Thyroid gland (tissue), 4 donors: ENCODE measurements around the gene PLCB1. TPM values are rescaled to one million over a fixed set of nuclear protein-coding genes. Genes with fewer than 3 reads are reported as not detected.
"Not testable (repeated sequence)": the region's sequence is repeated elsewhere in the genome, so short reads cannot be mapped to it uniquely, and the experiment has no call there.

ENCODE experiments used
- DNase-seq, 2 donors: peaks; one replicate each; pipeline ENCODE4 v3.0.0-alpha.2; 2019
- H3K27ac ChIP-seq, 3 donors: fragments of 200-600 bp; sonication (generic); 1 replicate in 2 of 3; 2 replicates in 1 of 3; pipeline ENCODE4 v1.5.1; 2016 to 2019; ENCODE audit warnings: mild to moderate bottlenecking in 1 of 3, moderate library complexity in 1 of 3
- H3K27me3 ChIP-seq: fragments of 200-600 bp; sonication (generic); one replicate; pipeline ENCODE4 v1.5.1; 2019
- H3K36me3 ChIP-seq, 2 donors: fragments of 200-600 bp; sonication (generic); one replicate each; pipeline ENCODE4 v1.5.1; 2016 to 2019
- H3K4me1 ChIP-seq, 2 donors: fragments of 200-600 bp; sonication (generic); one replicate each; pipeline ENCODE4 v1.5.1; 2017 to 2019
- H3K4me3 ChIP-seq, 3 donors: fragments of 200-600 bp; sonication (generic); replicated peaks in 1 of 3; 1 replicate in 2 of 3; 2 replicates in 1 of 3; pipeline ENCODE4 v1.5.1; 2016; ENCODE audit warnings: mild to moderate bottlenecking in 1 of 3
- H3K9me3 ChIP-seq: fragments of 200-600 bp; sonication (generic); one replicate; pipeline ENCODE4 v1.5.1; 2017
- POLR2A ChIP-seq, 2 donors: fragments of 450-650 bp; IDR thresholded peaks; one replicate each; pipeline ENCODE4 v1.6.1; 2017; ENCODE audit warnings: antibody characterized with exemption in 2 of 2, mild to moderate bottlenecking in 2 of 2, moderate library complexity in 1 of 2
- WGBS, 2 donors: methylation state at CpG; one replicate each; pipeline ENCODE4 v1.1.5; 2017; 5-methylcytosine and 5-hydroxymethylcytosine counted together
- intact Hi-C: fragments of 100-400 bp; cut with DNase I; formaldehyde crosslinking; loops from one replicate; pipeline ENCODE4 v1.15.1; 2023
- total RNA-seq, 4 donors: library from RNA; depleted of rRNA; stranded (reverse); fragments of >200 nt; gene quantifications; one replicate each; pipeline ENCODE4 v1.2.3, GENCODE V29; 2016
- TF ChIP-seq, protein P1 (sequence below), 6 experiments: fragments of 200-600 bp in 3 of 6; fragments of 450-650 bp in 3 of 6; sonication (generic) in 3 of 6; IDR thresholded peaks; one replicate each; pipeline ENCODE4 v1.5.1; 2016 to 2019; ENCODE audit warnings: antibody characterized with exemption in 6 of 6, mild to moderate bottlenecking in 2 of 6, inconsistent platforms in 1 of 6, moderate library complexity in 1 of 6

The PLCB1 gene
- total RNA-seq, 4 donors from 2014 or later, result 7.3 to 14.1 (median 11.0) TPM

DNA sequence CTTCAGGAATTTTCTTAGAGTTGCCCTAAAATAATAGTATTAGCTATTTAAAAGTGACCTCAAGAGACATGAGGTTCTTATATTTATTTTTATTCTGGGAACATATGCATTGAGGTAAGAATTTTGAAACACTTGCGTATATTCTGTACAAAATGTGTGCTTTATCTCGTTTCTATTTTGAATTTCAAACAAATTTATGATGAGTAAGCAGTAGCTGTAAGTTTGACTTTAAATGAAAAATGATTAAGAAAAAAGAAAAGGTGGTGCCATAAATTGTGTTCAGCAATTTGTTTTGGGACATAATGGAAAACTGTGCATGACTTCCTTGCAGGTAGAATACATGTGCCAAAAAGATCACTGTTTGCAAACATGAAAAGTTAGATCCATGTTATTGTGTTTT lies 503.8 kb downstream of the PLCB1 start:
- Histone ChIP-seq H3K27ac (no peak overlapping the region), H3K27me3 (no peaks in the 10 kb centered on the region), H3K4me1 (no peaks in the 10 kb centered on the region), H3K36me3 (no peaks in the 10 kb centered on the region), H3K9me3 (no peaks in the 10 kb centered on the region), H3K4me3 (no peak overlapping the region)
- intact Hi-C loops, result no loop called here
- TF ChIP-seq POLR2A (IDR thresholded peaks at IDR 0.05), result no peak
- TF ChIP-seq, protein P1, sequence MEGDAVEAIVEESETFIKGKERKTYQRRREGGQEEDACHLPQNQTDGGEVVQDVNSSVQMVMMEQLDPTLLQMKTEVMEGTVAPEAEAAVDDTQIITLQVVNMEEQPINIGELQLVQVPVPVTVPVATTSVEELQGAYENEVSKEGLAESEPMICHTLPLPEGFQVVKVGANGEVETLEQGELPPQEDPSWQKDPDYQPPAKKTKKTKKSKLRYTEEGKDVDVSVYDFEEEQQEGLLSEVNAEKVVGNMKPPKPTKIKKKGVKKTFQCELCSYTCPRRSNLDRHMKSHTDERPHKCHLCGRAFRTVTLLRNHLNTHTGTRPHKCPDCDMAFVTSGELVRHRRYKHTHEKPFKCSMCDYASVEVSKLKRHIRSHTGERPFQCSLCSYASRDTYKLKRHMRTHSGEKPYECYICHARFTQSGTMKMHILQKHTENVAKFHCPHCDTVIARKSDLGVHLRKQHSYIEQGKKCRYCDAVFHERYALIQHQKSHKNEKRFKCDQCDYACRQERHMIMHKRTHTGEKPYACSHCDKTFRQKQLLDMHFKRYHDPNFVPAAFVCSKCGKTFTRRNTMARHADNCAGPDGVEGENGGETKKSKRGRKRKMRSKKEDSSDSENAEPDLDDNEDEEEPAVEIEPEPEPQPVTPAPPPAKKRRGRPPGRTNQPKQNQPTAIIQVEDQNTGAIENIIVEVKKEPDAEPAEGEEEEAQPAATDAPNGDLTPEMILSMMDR (IDR thresholded peaks at IDR 0.05), result no peak
- WGBS, 2 donors, result 90 to 93% methylated on average over 2 of the region's 2 CpGs
- DNase-seq, result no peak

DNA sequence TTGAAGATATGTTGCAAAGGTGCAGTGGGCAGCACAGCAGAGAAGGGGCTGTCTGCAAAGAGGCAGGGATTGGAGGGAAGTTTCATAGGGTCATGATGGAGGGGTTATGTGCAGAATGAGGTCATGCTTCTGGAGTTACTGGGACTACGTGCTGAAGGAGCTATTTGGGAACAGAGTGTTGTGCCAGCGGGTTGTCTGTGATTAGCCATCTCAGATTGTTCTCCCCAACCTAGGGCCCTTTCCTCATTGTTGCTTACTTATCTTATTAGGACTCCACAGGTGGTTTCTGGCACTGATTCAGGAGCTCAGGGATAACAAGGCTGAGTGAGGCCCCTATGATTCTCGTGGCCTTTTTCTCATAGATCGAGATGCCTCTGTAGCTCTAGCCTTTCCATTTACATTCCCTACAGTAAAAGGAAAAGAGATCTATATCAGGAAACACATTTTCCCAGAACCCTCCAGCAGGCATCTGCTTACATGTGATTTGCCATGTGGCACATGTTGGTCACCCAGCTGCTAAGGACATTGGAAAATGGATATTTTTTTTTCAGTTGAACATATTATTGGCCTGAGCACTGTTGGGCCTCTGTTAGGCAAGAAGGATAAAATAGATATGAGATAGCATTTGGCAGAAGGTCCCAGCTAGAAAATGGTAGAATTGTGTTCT lies 507.2 kb downstream of the PLCB1 start:
- H3K9me3 ChIP-seq, result no peaks in the 10 kb centered on the region
- H3K4me1 ChIP-seq, result no peaks in the 10 kb centered on the region
- no peak for TF ChIP-seq POLR2A (IDR thresholded peaks at IDR 0.05)
- TF ChIP-seq, protein P1 (IDR thresholded peaks at IDR 0.05), result no peak
- 76 to 90% methylated on average over 4 of the region's 4 CpGs for WGBS, 2 donors
- no peaks in the 10 kb centered on the region for H3K27me3 ChIP-seq
- no peak for DNase-seq
- intact Hi-C loops, result no loop called here
- no peaks in the 10 kb centered on the region for H3K36me3 ChIP-seq
- no peak overlapping the region for H3K27ac ChIP-seq
- no peak overlapping the region for H3K4me3 ChIP-seq

DNA sequence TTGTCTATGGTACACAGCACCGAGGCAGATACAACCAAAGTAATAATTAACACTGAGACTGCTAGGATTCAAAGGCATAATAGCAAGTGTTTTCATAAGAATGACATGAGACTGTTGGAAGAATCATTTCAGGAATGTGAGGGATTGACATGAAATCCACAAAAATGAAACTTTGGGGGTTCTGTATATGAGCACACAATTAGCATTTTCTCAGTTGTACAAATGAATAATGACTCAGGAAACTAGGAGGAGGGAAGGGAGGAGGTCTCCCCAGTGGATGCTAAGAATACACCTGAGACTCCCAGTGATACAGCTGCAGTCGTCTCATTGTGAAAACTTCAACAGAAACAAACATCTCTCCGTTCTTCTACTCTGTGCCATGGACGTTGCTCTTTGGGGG lies 508.4 kb downstream of the PLCB1 start:
- TF ChIP-seq POLR2A (IDR thresholded peaks at IDR 0.05), result no peak
- TF ChIP-seq, protein P1 (IDR thresholded peaks at IDR 0.05), result no peak
- WGBS, 2 donors, result 73 to 89% methylated on average over 4 of the region's 4 CpGs
- no peaks in the 10 kb centered on the region for H3K9me3 ChIP-seq
- DNase-seq, result no peak
- intact Hi-C loops, result no loop called here
- H3K4me1 ChIP-seq, result no peaks in the 10 kb centered on the region
- no peak overlapping the region for H3K4me3 ChIP-seq
- no peaks in the 10 kb centered on the region for H3K27me3 ChIP-seq
- H3K36me3 ChIP-seq, result no peaks in the 10 kb centered on the region
- H3K27ac ChIP-seq, result no peak overlapping the region

DNA sequence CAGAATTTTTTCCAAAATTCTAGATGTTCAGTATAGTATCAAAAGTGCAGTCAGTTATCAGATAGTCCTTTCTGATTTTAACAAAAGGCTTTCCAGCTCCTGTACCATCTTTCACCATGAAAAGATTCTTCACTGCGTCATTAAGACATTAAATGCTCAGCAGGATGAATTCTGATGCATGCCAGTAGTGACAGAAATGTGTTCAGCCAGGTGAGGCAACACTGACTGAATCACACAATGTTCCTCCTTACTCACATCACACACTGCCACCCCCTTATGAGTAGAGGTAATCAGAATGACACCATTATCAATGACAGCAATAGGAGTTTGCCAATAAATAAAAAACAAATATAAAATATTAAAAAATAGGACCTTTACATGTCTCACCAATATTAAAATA lies 510.2 kb downstream of the PLCB1 start:
- H3K4me3 ChIP-seq, result no peak overlapping the region
- H3K27ac ChIP-seq, result no peak overlapping the region
- H3K36me3 ChIP-seq, result no peaks in the 10 kb centered on the region
- no peaks in the 10 kb centered on the region for H3K27me3 ChIP-seq
- TF ChIP-seq POLR2A (IDR thresholded peaks at IDR 0.05), result no peak
- intact Hi-C loops, result no loop called here
- DNase-seq, result no peak
- WGBS, 2 donors, result 94 to 96% methylated on average over 1 of the region's 1 CpG
- no peaks in the 10 kb centered on the region for H3K4me1 ChIP-seq
- H3K9me3 ChIP-seq, result no peaks in the 10 kb centered on the region

DNA sequence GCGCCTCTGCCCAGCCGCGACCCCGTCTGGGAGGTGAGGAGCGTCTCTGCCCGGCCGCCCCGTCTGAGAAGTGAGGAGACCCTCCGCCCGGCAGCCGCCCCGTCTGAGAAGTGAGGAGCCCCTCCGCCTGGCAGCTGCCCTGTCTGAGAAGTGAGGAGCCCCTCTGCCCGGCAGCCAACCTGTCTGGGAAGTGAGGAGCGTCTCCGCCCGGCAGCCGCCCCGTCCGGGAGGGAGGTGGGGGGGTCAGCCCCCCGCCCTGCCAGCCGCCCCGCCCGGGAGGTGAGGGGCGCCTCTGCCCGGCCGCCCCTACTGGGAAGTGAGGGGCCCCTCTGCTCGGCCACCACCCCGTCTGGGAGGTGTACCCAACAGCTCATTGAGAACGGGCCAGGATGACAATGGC lies 512.4 kb downstream of the PLCB1 start:
- H3K4me1 ChIP-seq, H3K36me3 ChIP-seq, DNase-seq, H3K4me3 ChIP-seq, H3K27me3 ChIP-seq, intact Hi-C loops, H3K27ac ChIP-seq, H3K9me3 ChIP-seq: not testable (repeated sequence)
- WGBS, 2 donors, result 93 to 96% methylated on average over 3 to 6 of the region's 30 CpGs

DNA sequence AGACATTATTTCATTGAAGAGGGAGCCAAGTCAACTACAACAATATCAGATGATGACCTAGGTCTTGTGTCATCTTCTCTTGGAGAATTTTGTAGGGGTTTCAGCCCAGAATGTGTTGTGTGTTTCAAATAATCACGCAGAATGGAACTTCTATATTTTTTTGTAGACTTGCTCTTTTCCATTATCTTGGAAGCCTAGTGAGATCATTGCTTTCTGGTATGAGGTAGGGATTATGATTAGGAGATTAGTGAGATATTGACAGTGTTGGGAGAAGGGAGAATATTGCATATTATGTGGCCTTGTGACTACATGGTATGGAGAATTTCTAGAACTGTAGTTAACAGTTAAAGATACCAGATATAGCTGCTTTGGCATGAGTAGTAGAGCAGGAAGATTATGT lies 513.3 kb downstream of the PLCB1 start:
- H3K9me3 ChIP-seq, result no peaks in the 10 kb centered on the region
- no peak overlapping the region for H3K27ac ChIP-seq
- WGBS, 2 donors, result 96 to 100% methylated on average over 1 of the region's 1 CpG
- H3K4me1 ChIP-seq, result no peaks in the 10 kb centered on the region
- no peaks in the 10 kb centered on the region for H3K36me3 ChIP-seq
- TF ChIP-seq, protein P1 (IDR thresholded peaks at IDR 0.05), result no peak
- TF ChIP-seq POLR2A (IDR thresholded peaks at IDR 0.05), result no peak
- DNase-seq, result no peak
- H3K27me3 ChIP-seq, result no peaks in the 10 kb centered on the region
- intact Hi-C loops, result no loop called here
- no peak overlapping the region for H3K4me3 ChIP-seq
